ENCODE measurements around the gene STARD5.

DNA sequence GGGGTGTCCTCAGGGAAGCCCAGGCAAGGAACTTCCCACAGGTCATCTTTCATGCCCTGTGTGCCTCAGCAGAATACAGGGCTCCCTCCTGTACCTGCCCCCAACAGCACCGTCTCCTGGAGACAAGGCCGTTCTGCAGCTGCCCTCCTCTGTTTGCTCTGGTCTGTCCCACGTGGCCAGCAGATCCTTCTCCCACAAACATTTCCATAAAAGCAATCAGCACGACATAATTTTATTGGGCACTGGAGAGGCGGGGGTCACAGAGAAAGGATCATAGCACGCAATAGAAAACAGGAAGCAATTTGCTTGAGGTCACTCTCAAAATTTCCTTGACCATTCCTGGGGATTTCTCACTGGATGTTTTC lies 29.4 kb downstream of the STARD5 start:
- TF ChIP-seq, protein P1, sequence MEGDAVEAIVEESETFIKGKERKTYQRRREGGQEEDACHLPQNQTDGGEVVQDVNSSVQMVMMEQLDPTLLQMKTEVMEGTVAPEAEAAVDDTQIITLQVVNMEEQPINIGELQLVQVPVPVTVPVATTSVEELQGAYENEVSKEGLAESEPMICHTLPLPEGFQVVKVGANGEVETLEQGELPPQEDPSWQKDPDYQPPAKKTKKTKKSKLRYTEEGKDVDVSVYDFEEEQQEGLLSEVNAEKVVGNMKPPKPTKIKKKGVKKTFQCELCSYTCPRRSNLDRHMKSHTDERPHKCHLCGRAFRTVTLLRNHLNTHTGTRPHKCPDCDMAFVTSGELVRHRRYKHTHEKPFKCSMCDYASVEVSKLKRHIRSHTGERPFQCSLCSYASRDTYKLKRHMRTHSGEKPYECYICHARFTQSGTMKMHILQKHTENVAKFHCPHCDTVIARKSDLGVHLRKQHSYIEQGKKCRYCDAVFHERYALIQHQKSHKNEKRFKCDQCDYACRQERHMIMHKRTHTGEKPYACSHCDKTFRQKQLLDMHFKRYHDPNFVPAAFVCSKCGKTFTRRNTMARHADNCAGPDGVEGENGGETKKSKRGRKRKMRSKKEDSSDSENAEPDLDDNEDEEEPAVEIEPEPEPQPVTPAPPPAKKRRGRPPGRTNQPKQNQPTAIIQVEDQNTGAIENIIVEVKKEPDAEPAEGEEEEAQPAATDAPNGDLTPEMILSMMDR (IDR thresholded peaks at IDR 0.05): no peak
- no peak for TF ChIP-seq POLR2A (IDR thresholded peaks at IDR 0.05)
